ENCODE measurements around the gene ZNF438.
"Not testable (repeated sequence)": the region's sequence is repeated elsewhere in the genome, so short reads cannot be mapped to it uniquely, and the experiment has no call there.

Gene ZNF438, protein sequence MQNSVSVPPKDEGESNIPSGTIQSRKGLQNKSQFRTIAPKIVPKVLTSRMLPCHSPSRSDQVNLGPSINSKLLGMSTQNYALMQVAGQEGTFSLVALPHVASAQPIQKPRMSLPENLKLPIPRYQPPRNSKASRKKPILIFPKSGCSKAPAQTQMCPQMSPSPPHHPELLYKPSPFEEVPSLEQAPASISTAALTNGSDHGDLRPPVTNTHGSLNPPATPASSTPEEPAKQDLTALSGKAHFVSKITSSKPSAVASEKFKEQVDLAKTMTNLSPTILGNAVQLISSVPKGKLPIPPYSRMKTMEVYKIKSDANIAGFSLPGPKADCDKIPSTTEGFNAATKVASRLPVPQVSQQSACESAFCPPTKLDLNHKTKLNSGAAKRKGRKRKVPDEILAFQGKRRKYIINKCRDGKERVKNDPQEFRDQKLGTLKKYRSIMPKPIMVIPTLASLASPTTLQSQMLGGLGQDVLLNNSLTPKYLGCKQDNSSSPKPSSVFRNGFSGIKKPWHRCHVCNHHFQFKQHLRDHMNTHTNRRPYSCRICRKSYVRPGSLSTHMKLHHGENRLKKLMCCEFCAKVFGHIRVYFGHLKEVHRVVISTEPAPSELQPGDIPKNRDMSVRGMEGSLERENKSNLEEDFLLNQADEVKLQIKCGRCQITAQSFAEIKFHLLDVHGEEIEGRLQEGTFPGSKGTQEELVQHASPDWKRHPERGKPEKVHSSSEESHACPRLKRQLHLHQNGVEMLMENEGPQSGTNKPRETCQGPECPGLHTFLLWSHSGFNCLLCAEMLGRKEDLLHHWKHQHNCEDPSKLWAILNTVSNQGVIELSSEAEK

DNA sequence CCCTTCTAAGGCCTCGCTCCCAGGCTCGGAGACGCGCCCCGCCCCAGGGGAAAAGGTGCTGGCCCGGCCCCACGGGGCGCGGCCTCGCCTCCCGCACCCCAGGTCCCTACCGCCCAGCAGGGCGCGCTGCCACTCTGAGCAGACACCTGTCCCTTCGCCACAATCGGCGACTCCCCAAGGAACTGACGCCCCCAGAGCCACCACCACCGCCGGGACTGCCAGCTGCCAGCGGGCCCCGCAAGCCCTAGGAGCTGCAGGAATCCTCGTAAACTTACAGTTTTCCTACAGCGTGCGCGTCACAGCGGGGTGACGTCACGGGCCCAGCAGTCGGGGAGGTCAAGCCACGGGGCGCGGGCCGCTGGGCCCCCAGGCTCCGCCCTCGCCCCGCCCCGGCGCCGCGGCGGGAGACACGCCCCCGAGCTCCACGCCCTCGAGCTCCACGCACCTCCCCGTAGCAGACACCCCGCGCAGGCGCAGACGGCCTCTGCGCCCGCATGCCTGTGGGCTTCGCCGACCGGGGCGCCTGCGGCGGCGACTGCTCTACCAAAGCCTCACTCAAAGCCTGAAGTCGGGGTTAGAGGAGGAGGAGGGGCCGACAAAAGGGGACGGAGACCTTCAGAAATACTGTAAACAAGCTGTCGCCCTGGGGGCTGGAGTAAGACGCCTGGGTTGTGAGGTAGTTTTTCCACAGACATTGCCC is at the start of gene ZNF438:
TSS of gene ZNF438 (minus strand) at position 308 of the 700 bp plus-strand sequence. CDS start 154,831 bp downstream, outside the sequence.
- DNase-seq: peak; percentile 85

DNA sequence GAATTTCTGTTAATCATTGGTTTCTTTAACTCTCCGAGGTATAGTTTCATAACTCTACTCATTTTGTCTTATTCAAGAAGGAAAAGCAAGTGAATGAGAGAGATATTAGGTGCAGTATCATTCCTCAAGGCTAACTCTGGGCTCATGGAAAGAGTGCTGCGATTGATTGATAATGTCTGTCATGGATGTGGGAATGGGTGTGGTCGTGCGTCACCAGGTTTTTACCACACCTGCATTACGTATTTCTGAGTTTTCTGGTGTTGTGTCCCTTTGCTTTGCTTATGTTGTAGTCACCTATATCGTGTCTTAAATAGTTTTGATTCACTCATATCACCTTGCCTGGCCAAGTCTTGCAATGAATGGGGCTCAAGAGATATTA is 44.9 kb upstream of the ZNF438 start:
- DNase-seq: no peak

DNA sequence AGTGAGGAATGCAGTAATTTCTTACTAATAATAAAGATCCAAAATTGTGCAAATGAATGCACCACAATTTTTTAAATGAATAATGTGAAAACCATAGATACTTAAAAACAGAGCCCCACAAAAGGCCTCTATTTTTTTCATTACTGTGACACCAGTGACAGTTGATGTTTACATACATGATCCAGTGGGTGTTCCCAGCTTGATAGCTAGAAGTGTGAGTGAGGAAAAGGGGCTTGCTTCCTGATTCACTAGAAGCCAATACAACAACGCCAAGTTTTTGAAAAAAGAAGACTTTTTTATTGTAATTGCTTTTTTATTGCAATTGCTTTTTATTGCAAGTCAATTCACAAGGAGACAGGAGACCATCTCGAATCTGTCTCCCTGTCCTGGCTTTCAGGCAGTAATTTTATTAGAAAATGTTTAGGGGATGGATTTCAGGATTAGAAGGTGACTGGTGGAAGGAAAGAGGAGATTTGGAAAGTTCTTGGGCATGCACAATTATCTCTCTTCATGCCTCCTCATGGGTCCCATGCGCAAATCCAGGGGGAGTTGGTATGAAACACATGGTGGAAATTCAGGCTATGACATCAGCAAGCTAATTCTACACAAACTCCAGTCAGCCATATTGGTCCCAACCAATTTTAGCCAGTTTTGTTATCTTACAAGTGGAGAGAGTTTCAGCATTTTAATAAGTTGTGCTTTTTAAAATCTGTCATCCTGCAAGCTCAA is 44.4 kb upstream of the ZNF438 start:
- no peak for DNase-seq

DNA sequence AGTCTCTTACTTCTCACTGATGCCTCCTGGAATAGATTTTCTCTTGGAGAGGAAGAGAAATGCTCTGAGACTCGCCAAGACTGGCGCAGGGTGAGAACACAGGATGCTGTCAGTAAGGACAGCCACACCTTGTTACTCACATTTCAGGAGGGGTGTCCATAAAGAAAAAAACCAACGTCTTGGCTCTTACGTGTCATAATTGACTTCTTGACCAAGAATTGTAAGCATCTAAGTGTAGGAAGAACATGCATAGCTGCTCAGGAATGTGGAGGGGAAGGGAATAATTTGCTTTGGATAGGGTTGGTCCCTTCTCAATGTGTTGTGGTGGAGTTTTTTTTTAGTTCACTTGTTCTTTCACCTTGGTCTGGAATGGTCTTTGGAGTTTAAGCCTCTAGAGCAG is 43.8 kb upstream of the ZNF438 start:
- no peak for DNase-seq

DNA sequence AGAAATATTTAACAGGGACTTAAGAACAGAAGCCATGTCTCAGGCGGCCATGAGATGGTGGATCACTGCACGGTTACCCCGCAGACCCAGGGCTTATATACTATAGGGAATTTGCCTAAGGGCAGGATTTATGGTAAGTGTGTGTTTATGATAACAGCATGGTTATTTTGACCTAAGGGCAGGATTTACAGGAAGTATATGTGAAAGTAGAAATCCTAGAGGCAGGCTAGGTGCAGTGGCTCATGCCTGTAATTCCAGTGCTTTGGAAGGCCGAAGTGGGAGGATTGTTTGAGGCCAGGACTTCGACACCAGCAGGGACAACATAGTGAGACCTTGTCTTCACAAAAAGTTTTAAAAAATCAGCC is 43.0 kb upstream of the ZNF438 start:
- DNase-seq: no peak

DNA sequence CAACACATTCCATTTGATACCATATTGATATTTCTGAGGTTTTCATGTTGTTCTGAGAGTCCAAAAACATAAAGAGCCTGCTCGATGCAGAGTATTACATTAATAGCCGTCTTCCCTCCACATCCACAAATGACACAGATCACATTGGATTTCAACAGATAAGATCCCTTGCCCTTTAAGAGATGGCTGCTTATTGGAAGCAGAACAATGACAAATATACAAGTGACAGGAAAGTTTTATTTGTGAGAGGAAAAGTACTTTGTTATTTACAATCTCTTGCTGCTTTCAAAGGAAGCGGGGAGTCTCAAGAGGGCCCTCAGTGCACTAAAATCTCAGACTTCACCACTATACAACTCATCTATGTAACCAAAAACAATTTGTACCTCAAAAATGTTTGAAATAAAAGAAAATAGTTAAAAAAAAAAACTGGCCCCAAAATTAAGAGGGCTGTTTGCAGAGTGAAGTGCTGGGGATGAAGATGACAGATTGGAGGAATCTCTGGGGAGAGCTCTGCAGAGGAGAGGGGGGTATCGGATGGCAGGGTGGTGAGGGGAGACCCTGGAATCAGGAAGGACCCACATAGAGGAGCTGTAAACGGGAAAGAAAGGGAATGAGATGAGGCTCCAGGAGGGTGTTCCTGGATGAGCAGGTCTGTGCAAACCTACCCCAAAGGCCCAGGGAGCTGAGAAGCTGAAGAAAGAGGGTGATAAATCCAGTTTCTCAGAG is 42.5 kb upstream of the ZNF438 start:
- DNase-seq: no peak

DNA sequence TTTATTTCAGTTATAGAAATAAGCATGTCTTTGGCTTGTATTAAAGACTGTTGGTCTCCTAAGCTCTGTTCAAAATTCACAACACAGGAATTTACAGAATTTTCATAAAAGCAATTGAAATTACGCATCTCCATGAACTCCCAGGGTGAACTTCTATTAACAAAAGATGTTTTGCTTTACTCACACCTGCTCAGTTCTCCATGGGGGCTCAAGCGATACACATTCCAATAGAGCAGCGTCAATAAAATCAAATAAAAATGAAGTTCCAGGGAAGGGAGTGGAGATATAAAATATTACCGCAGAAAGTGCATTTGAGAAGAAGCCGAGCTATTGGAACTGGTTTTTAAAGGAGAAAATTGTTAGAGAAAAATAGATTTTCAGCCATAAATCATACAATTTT is 41.5 kb upstream of the ZNF438 start:
- DNase-seq: no peak

DNA sequence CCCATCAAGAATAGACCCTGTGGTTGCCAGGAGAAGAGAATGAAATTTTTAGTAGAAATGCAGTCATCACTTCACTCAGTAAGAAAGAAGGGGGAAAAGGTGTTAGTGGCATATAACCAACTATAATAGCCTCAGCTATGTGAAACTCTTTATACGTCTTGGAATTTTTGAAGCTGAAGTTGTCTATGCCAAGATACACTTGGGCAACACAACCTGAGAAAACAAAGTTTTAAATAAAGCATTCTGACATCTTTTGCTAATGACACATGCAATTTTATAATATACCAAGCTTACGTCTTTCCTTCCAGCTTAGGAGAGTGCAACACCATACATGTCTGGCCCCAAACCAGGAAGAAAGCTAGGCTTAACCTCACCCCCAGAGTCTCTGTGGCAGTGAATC is 40.8 kb upstream of the ZNF438 start:
- no peak for DNase-seq

DNA sequence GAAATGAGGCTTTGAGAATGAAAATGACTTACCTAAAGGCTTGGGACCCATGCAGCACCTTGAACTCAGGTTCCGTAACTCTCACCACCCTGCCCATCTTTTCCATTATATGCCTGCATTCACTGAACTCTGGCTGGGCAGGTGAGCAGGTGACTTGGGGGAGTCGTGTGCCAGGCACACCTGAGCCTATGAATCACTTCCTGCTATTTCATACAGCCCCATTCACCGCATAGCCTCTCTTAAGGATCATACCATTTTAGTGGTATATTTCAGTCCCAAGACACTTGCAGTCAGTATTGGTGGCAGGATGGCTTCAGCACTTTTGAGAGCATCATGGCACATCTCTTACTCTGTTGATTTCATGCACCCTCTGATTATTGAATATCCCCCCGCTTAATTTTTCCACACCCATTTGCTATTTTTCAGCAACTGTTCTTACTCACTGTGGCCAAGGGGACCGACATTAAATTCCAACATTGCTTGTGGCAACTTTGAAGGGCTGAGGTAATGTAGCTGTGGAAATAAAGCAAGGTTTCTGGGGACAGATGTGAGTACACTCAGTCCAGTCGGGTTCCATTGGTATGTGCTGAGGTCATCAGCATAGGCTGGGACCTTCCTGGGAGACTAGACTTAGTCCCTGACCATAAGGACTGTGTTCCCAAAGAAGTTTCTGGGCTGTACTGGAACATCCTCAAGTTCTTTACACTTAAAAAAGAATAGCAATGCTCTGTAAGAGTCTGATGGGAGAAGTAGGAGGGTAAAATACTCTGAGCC is 39.8 kb upstream of the ZNF438 start:
- DNase-seq: no peak

DNA sequence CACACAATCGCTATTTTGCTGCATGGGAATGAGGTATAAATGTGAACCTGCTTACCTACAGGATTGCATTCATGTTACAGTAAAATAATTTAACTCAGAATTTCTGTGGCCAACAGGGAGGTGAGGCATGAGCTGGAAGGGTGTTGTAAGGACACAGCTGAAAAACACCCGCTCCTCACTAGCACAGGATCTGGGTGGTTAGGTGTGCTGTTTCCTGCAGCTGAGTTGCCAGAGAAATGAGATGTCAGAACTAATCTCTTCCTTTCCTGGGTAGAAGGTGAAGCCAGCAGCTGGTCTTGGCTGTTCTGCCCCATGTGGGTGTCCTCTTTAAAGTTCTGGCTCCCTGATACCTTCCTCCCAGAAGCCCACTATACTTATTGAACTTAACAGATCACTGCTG is 39.0 kb upstream of the ZNF438 start:
- DNase-seq: no peak

DNA sequence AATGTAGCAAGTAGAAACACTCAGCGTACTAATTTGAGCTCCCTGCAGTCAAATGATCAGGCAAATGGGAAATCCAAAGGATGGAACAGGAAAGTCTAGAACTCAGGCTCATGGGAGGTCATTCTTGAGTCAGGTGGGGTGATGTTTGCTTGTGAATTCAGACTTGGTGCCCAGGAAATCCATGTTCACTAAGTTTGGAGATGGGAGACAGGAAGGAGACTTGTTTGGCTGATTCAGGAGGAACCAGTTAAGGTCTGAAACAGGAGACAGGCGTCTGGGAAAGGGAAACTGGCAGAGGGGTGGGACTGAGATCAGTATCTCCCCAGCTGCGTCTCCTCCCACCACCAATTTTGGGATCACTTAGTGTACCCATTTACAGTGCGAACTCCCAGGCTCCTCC is 38.4 kb upstream of the ZNF438 start:
- no peak for DNase-seq

DNA sequence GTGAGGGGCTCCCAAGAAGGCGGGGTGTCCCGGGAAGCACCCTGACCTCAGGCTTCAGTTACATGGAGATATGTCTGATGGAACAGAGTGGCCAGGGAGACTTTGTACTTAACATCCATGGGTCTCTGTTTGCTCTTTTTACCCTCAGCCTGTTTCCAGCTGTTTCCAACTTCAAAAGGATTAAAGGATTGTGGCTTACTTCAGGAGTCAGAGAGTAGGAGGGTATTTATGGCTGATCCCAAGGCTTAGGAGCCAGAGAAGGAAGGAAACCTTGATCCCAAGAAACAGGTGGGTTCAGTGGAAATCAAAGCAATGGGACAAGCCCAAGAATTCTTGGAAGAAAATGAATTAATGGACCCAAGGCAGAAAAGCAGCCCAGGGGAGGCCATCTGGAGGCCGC is 37.7 kb upstream of the ZNF438 start:
- DNase-seq: no peak

DNA sequence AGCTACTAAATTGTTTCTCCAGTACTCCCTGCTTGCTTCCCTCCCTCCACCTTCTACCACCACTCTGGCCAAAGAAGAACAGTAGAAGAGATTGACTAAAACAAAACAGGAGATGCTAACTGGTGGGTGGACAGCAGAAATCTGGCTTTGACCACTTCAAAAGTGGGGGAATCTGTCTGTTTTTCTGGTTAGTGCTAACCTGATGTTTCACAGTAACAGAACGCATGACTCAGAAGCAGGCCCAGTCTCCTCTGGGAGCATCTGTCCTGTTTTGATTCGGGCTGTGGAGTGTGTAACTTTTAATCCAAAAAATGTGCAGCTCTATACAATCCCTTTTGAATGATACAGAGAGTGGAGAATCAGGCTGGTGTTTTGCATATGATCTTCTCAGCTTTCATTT is 32.7 kb upstream of the ZNF438 start:
- DNase-seq: no peak

DNA sequence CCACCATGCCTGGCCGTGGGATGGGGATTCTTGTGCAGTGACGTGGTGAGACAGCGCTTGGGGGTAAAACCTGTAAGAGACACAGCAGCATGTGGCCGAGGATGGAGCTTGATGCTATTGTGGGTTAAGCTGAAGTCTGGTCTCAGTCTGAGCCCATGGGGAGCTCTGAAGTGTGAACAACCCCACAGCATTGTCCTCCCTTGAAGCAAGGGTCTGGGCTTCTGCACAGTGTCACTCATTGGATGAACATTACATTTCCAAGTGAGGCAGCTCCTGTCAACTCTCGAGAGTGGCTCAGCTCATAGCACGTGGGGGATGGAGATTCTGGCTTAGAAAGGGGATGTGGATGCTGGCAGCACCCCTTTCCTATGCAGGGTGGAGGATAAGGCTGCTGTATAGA is 32.2 kb upstream of the ZNF438 start:
- no peak for DNase-seq

DNA sequence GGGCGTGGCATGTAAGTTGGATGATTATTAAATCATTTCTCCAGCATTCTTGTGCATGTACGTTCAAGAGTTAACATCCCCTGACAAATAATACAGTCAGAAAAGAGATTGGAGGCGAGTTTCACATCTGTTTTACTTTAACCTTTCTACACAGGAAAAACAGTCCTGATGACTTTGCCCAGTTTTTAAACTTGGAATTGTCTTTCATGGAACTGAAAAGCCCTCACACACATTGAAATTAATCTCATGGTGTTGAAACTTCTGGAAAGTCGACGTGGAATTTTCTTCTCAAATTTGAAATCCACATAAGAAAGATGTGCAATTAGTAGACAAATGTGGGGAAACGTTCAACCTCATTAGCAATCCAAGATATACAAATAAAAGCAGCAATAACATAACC is 31.2 kb upstream of the ZNF438 start:
- DNase-seq: no peak

DNA sequence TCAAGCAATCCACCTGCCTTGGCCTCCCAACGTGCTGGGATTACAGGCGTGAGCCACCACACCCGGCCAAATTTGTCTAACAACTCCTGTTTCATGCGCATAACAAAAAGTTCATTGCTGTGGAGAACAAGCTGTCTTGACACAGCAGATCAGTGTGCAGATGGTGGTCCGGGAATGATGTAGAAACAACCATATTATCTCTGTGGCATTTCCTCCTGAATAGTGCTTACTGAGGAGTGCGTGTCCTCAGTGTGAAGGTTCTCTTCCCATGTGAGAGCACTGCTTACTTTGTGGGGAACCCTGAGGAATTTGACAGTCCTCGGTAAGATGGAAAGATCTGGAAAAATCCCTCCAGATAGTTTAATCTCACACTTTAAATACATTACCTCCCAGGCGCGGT is 30.3 kb upstream of the ZNF438 start:
- DNase-seq: no peak

DNA sequence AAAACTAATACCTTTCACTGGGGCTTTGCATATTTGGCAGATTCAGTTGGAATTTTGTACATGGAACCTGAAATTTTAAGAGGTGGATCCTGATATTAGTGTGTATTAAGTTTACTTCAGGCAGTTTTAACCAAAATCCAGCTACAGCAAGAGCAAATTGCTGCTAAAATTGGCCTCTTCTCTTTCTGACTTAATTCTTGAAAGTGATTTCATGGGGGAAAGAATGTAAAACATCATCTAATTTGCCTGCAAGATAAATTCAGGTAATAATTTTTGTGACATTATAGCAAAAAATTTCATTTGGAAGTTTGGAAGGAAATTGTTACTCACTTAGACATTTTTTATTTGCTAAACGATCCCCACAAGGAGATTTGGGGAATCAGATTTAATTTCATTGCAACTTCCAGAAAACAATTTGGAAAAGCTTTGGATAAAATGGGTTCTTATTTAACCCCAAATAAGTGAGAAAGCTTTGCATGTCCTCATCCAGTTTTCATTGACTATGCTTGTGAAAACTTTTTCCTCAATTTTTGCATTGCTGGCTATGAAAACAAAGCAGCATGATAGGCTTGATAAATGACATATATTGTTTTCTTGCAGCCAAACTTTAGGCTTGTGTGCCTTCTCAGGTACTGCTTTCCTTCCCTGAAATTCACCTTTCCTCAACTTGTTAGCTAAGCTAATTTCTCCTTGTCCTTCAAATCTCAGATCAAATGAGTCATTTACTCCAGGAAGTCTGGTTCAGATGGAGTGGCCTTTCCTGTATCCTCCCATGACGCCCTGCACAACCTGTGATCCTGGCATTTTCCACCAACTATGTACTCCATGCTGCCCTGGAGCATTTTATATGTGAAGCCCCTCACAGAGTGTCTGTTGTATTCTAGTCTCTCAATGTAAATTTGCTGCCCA is 27.4 kb upstream of the ZNF438 start:
- DNase-seq: no peak

DNA sequence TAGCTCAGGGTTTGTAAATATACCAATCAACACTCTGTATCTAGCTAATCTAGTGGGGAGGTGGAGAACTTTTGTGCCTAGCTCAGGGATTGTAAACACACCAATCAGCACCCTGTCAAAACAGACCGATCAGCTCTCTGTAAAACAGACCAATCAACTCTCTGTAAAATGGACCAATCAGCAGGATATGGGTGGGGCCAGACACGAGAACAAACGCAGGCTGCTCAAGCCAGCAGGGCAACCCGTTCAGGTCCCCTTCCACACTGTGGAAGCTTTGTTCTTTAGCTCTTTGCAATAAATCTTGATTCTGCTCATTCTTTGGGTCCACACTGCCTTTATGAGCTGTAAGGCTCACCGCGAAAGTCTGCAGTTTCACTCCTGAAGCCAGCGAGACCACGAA is 25.0 kb upstream of the ZNF438 start:
- not testable (repeated sequence) for DNase-seq

DNA sequence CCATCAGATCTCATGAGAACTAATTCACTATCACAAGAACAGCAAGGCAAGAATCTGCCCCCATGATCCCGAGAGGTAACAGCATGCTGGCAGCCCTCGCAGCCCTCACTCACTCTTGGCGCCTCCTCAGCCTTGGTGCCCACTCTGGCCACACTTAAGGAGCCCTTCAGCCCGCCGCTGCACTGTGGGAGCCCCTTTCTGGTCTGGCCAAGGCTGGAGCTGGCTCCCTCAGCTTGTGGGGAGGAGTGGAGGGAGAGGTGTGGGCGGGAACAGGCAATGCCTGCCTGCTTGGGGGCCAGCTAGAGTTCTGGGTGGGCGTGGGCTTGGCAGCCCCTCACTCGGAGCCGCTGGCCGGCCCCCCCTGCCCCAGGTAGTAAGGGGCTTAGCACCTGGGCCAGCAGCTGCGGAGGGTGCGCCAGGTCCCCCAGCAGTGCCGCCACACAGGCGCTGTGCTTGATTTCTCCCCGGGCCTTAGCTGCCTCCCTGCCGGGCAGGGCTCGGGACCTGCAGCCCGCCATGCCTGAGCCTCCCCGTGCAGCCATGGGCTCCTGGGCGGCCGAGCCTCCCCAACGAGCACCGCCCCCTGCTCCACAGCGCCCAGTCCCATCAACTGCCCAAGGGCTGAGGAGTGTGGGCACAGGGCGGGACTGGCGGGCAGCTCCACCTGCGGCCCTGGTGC is 24.0 kb upstream of the ZNF438 start:
- no peak for DNase-seq

DNA sequence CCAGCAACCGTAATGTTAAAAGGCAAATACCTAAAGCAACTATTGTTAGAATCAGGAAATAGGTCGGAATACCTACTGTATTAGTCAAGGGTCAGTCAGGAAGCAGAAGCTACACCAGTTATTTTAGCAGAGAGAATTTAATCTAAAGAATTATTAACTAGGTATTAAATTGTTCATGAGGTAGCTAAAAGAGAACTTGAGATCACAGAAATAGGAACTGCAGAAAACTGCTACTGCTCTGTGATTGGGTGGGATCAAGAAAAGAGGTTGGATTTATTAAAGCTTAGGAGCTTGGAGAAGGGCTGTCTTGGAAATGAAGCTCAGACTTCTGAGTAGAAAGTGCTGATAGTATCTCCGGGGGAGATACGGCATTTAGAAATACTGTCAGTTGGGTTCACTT is 20.0 kb upstream of the ZNF438 start:
- no peak for DNase-seq

Measured in stimulated activated naive CD4-positive, alpha-beta T cell treated with Interleukin-2 at 50 U/mL for 16 hours (primary cell).